IMR-90 (cell line): ENCODE measurements around the gene NFIA. TPM values are rescaled to one million over a fixed set of nuclear protein-coding genes. Genes with fewer than 3 reads are reported as not detected.

Source experiments
- ATAC-seq: fragments of 200-7000 bp; cut with Tn5 transposase; 2 replicates; pipeline ENCODE4 v1.9.1; 2020; ENCODE audit warnings: low read depth, mild to moderate bottlenecking, moderate library complexity
- BruUV-seq: library from RNA; stranded (reverse); fragments of 400-500 nt; replicated peaks from 2 replicates; lab custom pipeline; 2021; lab: Mats Ljungman, UMichigan
- CTCF ChIA-PET: fragments of 300-600 bp; formaldehyde crosslinking; extraction: SDS; loops from one replicate; lab custom pipeline; 2021; ENCODE audit warnings: antibody characterized with exemption; lab: Yijun Ruan, JAX
- POLR2A ChIA-PET: fragments of 300-600 bp; sonication (Branson Sonifier 250); formaldehyde crosslinking; loops from one replicate; lab custom pipeline; 2022; ENCODE audit warnings: antibody characterized with exemption; ENCODE audit not compliant: unreplicated experiment; lab: Charles Lee
- DNase-seq: peaks from one replicate; pipeline ENCODE4 v3.0.0; 2013
- H2AFZ ChIP-seq: replicated peaks from 2 replicates; pipeline ENCODE3; 2013; ENCODE audit warnings: low read length, mild to moderate bottlenecking; ENCODE audit not compliant: poor library complexity
- H2AK5ac ChIP-seq: 2 replicates; pipeline ENCODE4 v1.6.1; 2013; ENCODE audit warnings: low read depth, low read length, inconsistent platforms
- H2AK9ac ChIP-seq: replicated peaks from 2 replicates; pipeline ENCODE3; 2013; ENCODE audit warnings: mild to moderate bottlenecking, low read depth, low read length, moderate library complexity; ENCODE audit not compliant: poor library complexity
- H2BK120ac ChIP-seq: 2 replicates; pipeline ENCODE4 v1.6.1; 2013; ENCODE audit warnings: low read depth, low read length, inconsistent platforms
- H2BK15ac ChIP-seq: 3 replicates; pipeline ENCODE4 v1.6.1; 2013; ENCODE audit warnings: low read depth, low read length, inconsistent platforms
- H2BK20ac ChIP-seq: 2 replicates; pipeline ENCODE4 v1.6.1; 2013; ENCODE audit warnings: low read depth, mild to moderate bottlenecking, inconsistent platforms, low read length, moderate library complexity
- H2BK5ac ChIP-seq: 2 replicates; pipeline ENCODE4 v1.6.1; 2013; ENCODE audit warnings: mild to moderate bottlenecking, low read depth, low read length, inconsistent platforms; ENCODE audit not compliant: poor library complexity, severe bottlenecking
- H3K14ac ChIP-seq: replicated peaks from 2 replicates; pipeline ENCODE4 v1.6.1; 2013; ENCODE audit warnings: low read depth, low read length, inconsistent platforms
- H3K18ac ChIP-seq: 2 replicates; pipeline ENCODE4 v1.6.1; 2013; ENCODE audit warnings: low read depth, low read length, control low read depth
- H3K23ac ChIP-seq: 2 replicates; pipeline ENCODE4 v1.6.1; 2013; ENCODE audit warnings: low read depth, low read length, inconsistent platforms
- H3K27ac ChIP-seq: 2 replicates; pipeline ENCODE4 v1.5.1; 2013; ENCODE audit warnings: mild to moderate bottlenecking, control low read depth, low read length; ENCODE audit not compliant: insufficient read depth
- H3K27me3 ChIP-seq: 2 replicates; pipeline ENCODE4 v1.6.1; 2013; ENCODE audit warnings: low read length; ENCODE audit not compliant: control insufficient read depth, insufficient read depth
- H3K36me3 ChIP-seq: 2 replicates; pipeline ENCODE4 v1.6.1; 2013; ENCODE audit warnings: low read length, mixed read lengths; ENCODE audit not compliant: control insufficient read depth, insufficient read depth
- H3K4ac ChIP-seq: 2 replicates; pipeline ENCODE4 v1.6.1; 2013; ENCODE audit warnings: low read depth, low read length, inconsistent platforms
- H3K4me1 ChIP-seq: 2 replicates; pipeline ENCODE4 v1.6.1; 2013; ENCODE audit warnings: low read length, mixed read lengths; ENCODE audit not compliant: control insufficient read depth, insufficient read depth
- H3K4me2 ChIP-seq: 2 replicates; pipeline ENCODE4 v1.6.1; 2013; ENCODE audit warnings: low read depth, mild to moderate bottlenecking, control low read depth, low read length, moderate library complexity
- H3K4me3 ChIP-seq: 2 replicates; pipeline ENCODE4 v1.5.1; 2013; ENCODE audit warnings: low read depth, mild to moderate bottlenecking, control low read depth, low read length, moderate library complexity; ENCODE audit not compliant: insufficient read depth
- H3K56ac ChIP-seq: 2 replicates; pipeline ENCODE4 v1.6.1; 2013; ENCODE audit warnings: low read length, inconsistent platforms; ENCODE audit not compliant: insufficient read depth; ENCODE audit errors: extremely low read depth
- H3K79me1 ChIP-seq, 2 experiments: 2 replicates each; pipeline ENCODE4 v1.6.1; 2013; ENCODE audit warnings: low read length in 2 of 2, inconsistent platforms in 1 of 2, low read depth in 1 of 2
- H3K9ac ChIP-seq: 2 replicates; pipeline ENCODE4 v1.6.1; 2013; ENCODE audit warnings: low read depth, low read length, control low read depth
- H3K9me1 ChIP-seq: 2 replicates; pipeline ENCODE4 v1.6.1; 2013; ENCODE audit warnings: low read length, inconsistent platforms; ENCODE audit not compliant: insufficient read depth
- H3K9me3 ChIP-seq: 2 replicates; pipeline ENCODE4 v1.6.1; 2013; ENCODE audit warnings: low read length; ENCODE audit not compliant: control insufficient read depth, insufficient read depth
- H4K20me1 ChIP-seq: 2 replicates; pipeline ENCODE4 v1.6.1; 2013; ENCODE audit warnings: low read length, inconsistent platforms; ENCODE audit not compliant: insufficient read depth
- H4K5ac ChIP-seq: 2 replicates; pipeline ENCODE4 v1.6.1; 2013; ENCODE audit warnings: mild to moderate bottlenecking, low read depth, low read length, control low read depth
- H4K8ac ChIP-seq, 2 experiments: 2 replicates each; pipeline ENCODE4 v1.6.1; 2013; ENCODE audit warnings: low read depth in 2 of 2, low read length in 2 of 2, control low read depth in 1 of 2, inconsistent platforms in 1 of 2
- H4K91ac ChIP-seq: 2 replicates; pipeline ENCODE4 v1.6.1; 2013; ENCODE audit warnings: low read depth, low read length, inconsistent platforms; ENCODE audit not compliant: insufficient read depth
- BHLHE40 ChIP-seq: fragments of 150-350 bp; IDR thresholded peaks from 2 replicates; pipeline ENCODE4 v1.6.1; 2016; ENCODE audit warnings: mild to moderate bottlenecking, low read depth, low read length
- CEBPB ChIP-seq: IDR thresholded peaks from 2 replicates; pipeline ENCODE4 v1.6.1; 2012; ENCODE audit warnings: low read depth, low read length, improper control_type of control experiment
- CHD1 ChIP-seq: IDR thresholded peaks from 2 replicates; pipeline ENCODE4 v1.6.1; 2012; ENCODE audit warnings: low read depth, low read length, improper control_type of control experiment
- CTCF ChIP-seq: conservative IDR thresholded peaks from 2 replicates; pipeline ENCODE4 v1.5.1; 2012; ENCODE audit warnings: mild to moderate bottlenecking, low read depth, low read length, improper control_type of control experiment
- FOS ChIP-seq: fragments of 150-350 bp; IDR thresholded peaks from 2 replicates; pipeline ENCODE4 v1.6.1; 2016; ENCODE audit warnings: low read depth, low read length
- MAFK ChIP-seq: IDR thresholded peaks from 2 replicates; pipeline ENCODE4 v1.6.1; 2012; ENCODE audit warnings: low read depth, low read length, improper control_type of control experiment
- MAZ ChIP-seq: IDR thresholded peaks from 2 replicates; pipeline ENCODE4 v1.6.1; 2012; ENCODE audit warnings: low read depth, mild to moderate bottlenecking, low read length, improper control_type of control experiment, moderate library complexity, borderline replicate concordance
- MXI1 ChIP-seq: IDR thresholded peaks from 2 replicates; pipeline ENCODE4 v1.6.1; 2012; ENCODE audit warnings: low read depth, mild to moderate bottlenecking, low read length, moderate library complexity, borderline replicate concordance
- NFE2L2 ChIP-seq: fragments of 150-350 bp; IDR thresholded peaks from 2 replicates; pipeline ENCODE4 v1.6.1; 2016; ENCODE audit warnings: low read depth, mild to moderate bottlenecking, low read length
- POLR2A ChIP-seq: IDR thresholded peaks from 2 replicates; pipeline ENCODE4 v1.6.1; 2012; ENCODE audit warnings: mild to moderate bottlenecking, low read depth, low read length
- RAD21 ChIP-seq: IDR thresholded peaks from 2 replicates; pipeline ENCODE4 v1.6.1; 2012; ENCODE audit warnings: low read length, improper control_type of control experiment
- RCOR1 ChIP-seq: IDR thresholded peaks from 2 replicates; pipeline ENCODE4 v1.6.1; 2012; ENCODE audit warnings: mild to moderate bottlenecking, low read length, improper control_type of control experiment; ENCODE audit not compliant: insufficient replicate concordance
- RFX5 ChIP-seq: IDR thresholded peaks from 2 replicates; pipeline ENCODE4 v1.8.0; 2012; ENCODE audit warnings: low read depth, mild to moderate bottlenecking, low read length, moderate library complexity
- SMC3 ChIP-seq: fragments of 150-350 bp; IDR thresholded peaks from 2 replicates; pipeline ENCODE4 v1.6.1; 2016; ENCODE audit warnings: low read depth, mild to moderate bottlenecking, antibody characterized with exemption, low read length, moderate library complexity
- WGBS, 2 experiments: methylation state at CpG; one replicate each; pipeline versions ENCODE4 v1.1.5 to v1.1.7; 2013; ENCODE audit warnings: missing lambda C conversion rate in 2 of 2; ENCODE audit not compliant: insufficient read length in 1 of 2; ENCODE audit errors: extremely low coverage in 2 of 2; 5-methylcytosine and 5-hydroxymethylcytosine counted together
- dilution Hi-C: fragments of 300-500 bp; cut with HindIII; formaldehyde crosslinking; loops from one replicate; pipeline ENCODE4 v1.14.3; 2018; ENCODE audit warnings: low sequenced_read_pairs; ENCODE audit not compliant: unreplicated experiment
- in situ Hi-C: fragments of 300-500 bp; cut with MboI; formaldehyde crosslinking; loops from 3 replicates; pipeline ENCODE4 v1.14.3; 2019; ENCODE audit warnings: low sequenced_read_pairs, inconsistent platforms, mixed read lengths
- intact Hi-C: fragments of 100-400 bp; cut with micrococcal nuclease; formaldehyde crosslinking; loops from 2 replicates; pipeline ENCODE4 v1.10.0; 2022
- polyA plus RNA-seq, 3 experiments: library from polyadenylated mRNA; depleted of rRNA; stranded (reverse); fragments of >200 nt; gene quantifications; 2 replicates each; pipeline ENCODE4 v1.2.3, GENCODE V29; 2012; ENCODE audit warnings: low replicate concordance in 1 of 3
- total RNA-seq: library from RNA; depleted of rRNA; stranded (reverse); fragments of >200 nt; gene quantifications from 2 replicates; pipeline ENCODE4 v1.2.3, GENCODE V29; 2012
- TF ChIP-seq, protein P1 (sequence below): fragments of 150-350 bp; IDR thresholded peaks from 2 replicates; pipeline ENCODE4 v1.6.1; 2017; ENCODE audit warnings: mild to moderate bottlenecking, antibody characterized with exemption, low read length, low read depth
- TF ChIP-seq, protein P2 (sequence below): fragments of 150-350 bp; IDR thresholded peaks from 2 replicates; pipeline ENCODE4 v1.6.1; 2016; ENCODE audit warnings: low read depth, mild to moderate bottlenecking, low read length, moderate library complexity, borderline replicate concordance

NFIA gene
- total and polyA plus RNA-seq, 2 of the 4 experiments (the other 2 are of a cell fraction) = 1.6 to 2.2 TPM

DNA sequence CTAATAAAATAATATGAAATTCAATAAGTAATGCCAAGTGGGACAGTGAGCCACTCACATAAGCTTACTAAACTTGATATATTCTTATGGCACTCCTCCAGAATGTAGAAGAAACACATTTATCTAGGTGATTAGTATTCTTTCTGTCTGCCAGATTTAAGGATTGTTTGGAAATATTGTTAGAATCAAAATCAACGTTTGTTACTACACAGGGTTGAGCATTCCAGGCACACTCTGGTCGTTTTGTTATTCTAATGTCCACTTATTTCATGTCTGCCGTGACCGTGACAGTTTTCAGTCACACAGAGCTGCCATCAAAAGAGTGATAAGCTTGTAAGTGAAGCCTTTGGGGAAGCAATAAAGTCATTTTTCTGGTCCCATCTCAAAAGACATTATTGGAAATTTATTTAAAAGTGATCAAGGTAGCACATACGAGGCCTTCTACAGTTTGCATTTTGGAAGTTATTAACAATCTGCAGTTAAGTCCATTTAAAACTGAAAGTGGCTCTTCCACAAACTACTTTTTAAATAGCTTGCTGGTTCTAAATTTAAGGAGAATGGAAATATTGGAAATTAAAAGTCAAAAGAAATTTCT lies 38.0 kb downstream of the NFIA start:
- no peak for DNase-seq

More for the DNA sequence above, 38.0 kb downstream of the NFIA start:
- no TSS peak for BruUV-seq
- no peak overlapping the region for H3K4ac ChIP-seq
- WGBS, 2 experiments = no CpG with 5 or more reads among the region's 5 CpGs
- no peak overlapping the region for H2BK15ac ChIP-seq
- H2AK5ac ChIP-seq = no peak overlapping the region
- in situ Hi-C loops = no loop called here
- TF ChIP-seq MAZ = no peak
- TF ChIP-seq, protein P1, sequence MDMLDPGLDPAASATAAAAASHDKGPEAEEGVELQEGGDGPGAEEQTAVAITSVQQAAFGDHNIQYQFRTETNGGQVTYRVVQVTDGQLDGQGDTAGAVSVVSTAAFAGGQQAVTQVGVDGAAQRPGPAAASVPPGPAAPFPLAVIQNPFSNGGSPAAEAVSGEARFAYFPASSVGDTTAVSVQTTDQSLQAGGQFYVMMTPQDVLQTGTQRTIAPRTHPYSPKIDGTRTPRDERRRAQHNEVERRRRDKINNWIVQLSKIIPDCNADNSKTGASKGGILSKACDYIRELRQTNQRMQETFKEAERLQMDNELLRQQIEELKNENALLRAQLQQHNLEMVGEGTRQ = no peak
- no peak for TF ChIP-seq RAD21
- TF ChIP-seq RFX5 = no peak
- no peak for TF ChIP-seq BHLHE40
- no peak for TF ChIP-seq CEBPB
- TF ChIP-seq SMC3 = no peak
- TF ChIP-seq FOS = no peak
- TF ChIP-seq MXI1 = no peak
- no peak for TF ChIP-seq MAFK
- TF ChIP-seq RCOR1 = no peak
- TF ChIP-seq CHD1 = no peak
- no peak for TF ChIP-seq NFE2L2
- TF ChIP-seq CTCF = no peak
- TF ChIP-seq POLR2A = no peak
- TF ChIP-seq, protein P2, sequence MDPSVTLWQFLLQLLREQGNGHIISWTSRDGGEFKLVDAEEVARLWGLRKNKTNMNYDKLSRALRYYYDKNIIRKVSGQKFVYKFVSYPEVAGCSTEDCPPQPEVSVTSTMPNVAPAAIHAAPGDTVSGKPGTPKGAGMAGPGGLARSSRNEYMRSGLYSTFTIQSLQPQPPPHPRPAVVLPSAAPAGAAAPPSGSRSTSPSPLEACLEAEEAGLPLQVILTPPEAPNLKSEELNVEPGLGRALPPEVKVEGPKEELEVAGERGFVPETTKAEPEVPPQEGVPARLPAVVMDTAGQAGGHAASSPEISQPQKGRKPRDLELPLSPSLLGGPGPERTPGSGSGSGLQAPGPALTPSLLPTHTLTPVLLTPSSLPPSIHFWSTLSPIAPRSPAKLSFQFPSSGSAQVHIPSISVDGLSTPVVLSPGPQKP = no peak
- no peak overlapping the region for H3K4me2 ChIP-seq
- intact Hi-C loops = no loop called here
- no peaks in the 10 kb centered on the region for H3K36me3 ChIP-seq
- H2BK5ac ChIP-seq = no peak overlapping the region
- H3K9ac ChIP-seq = no peak overlapping the region
- no peak overlapping the region for H2BK120ac ChIP-seq
- H4K8ac ChIP-seq = no peak overlapping the region
- H3K18ac ChIP-seq = no peak overlapping the region
- no peaks in the 10 kb centered on the region for H4K20me1 ChIP-seq
- peaks cover 2% of the 10 kb centered on the region; the same call in 1 of the 2 replicates for H3K27me3 ChIP-seq
- no peaks in the 10 kb centered on the region for H3K79me1 ChIP-seq
- no peak overlapping the region for H3K4me3 ChIP-seq
- H2AFZ ChIP-seq = no peak overlapping the region
- no peaks in the 10 kb centered on the region for H3K9me3 ChIP-seq
- ChIA-PET POLR2A (no interaction called here), CTCF (interaction anchor here (1.4 kb wide), 1 partner anchor 70 kb away, joined by 3 read pairs; no protein-coding TSS in a partner anchor)
- H4K91ac ChIP-seq = no peak overlapping the region
- H4K5ac ChIP-seq = no peak overlapping the region
- H2BK20ac ChIP-seq = no peak overlapping the region
- H3K56ac ChIP-seq = no peak overlapping the region
- H3K9me1 ChIP-seq = peaks cover 2% of the 10 kb centered on the region
- no peaks in the 10 kb centered on the region for H3K4me1 ChIP-seq
- dilution Hi-C loops = no loop called here
- no peak overlapping the region for H2AK9ac ChIP-seq
- no peak for ATAC-seq
- H3K27ac ChIP-seq = no peak overlapping the region
- H3K23ac ChIP-seq = no peak overlapping the region
- H3K14ac ChIP-seq = no peak overlapping the region
